Activated CD8-positive, alpha-beta T cell treated with anti-CD3 and anti-CD28 coated beads, Interleukin-2, amount 10 ng/mL, durations not matched to agents 7 days and 5 days (primary cell): ENCODE results near the gene CNGB1. TPM values are rescaled to one million over a fixed set of nuclear protein-coding genes. Genes with fewer than 3 reads are reported as not detected.
"Not testable (repeated sequence)": the region's sequence is repeated elsewhere in the genome, so short reads cannot be mapped to it uniquely, and the experiment has no call there.

Experiments used
- ATAC-seq: fragments of 150-1000 bp; cut with Tn5 transposase; one replicate; pipeline ENCODE4 v1.10.0; 2021; ENCODE audit warnings: moderate library complexity
- CTCF ChIA-PET: fragments of 350-600 bp; sonication (Branson Sonifier 250); formaldehyde crosslinking; loops from one replicate; lab custom pipeline; 2021; ENCODE audit warnings: antibody characterized with exemption; lab: Charles Lee
- POLR2A ChIA-PET: fragments of 350-600 bp; sonication (Branson Sonifier 250); formaldehyde crosslinking; loops from one replicate; lab custom pipeline; 2021; ENCODE audit warnings: antibody characterized with exemption; lab: Charles Lee
- DNase-seq: peaks from one replicate; pipeline ENCODE4 v3.0.0-alpha.2; 2020
- H3K27ac Mint-ChIP-seq: one replicate; pipeline ENCODE4 v1.8.0; 2021; ENCODE audit warnings: mild to moderate bottlenecking, mixed read lengths
- H3K27me3 Mint-ChIP-seq: one replicate; pipeline ENCODE4 v1.8.0; 2021; ENCODE audit warnings: low read depth, mixed read lengths
- H3K36me3 Mint-ChIP-seq: one replicate; pipeline ENCODE4 v1.8.0; 2021; ENCODE audit warnings: low read depth, mixed read lengths
- H3K4me1 Mint-ChIP-seq: one replicate; pipeline ENCODE4 v1.8.0; 2021; ENCODE audit warnings: low read depth, mixed read lengths
- H3K4me3 Mint-ChIP-seq: one replicate; pipeline ENCODE4 v1.8.0; 2021; ENCODE audit warnings: mild to moderate bottlenecking, mixed read lengths
- H3K9me3 Mint-ChIP-seq: one replicate; pipeline ENCODE4 v1.8.0; 2022; ENCODE audit warnings: mixed read lengths; ENCODE audit not compliant: insufficient read depth
- total RNA-seq, 2 experiments: library from RNA; stranded (reverse); gene quantifications; one replicate each; pipeline ENCODE4 v1.2.3, GENCODE V29; 2021

Gene CNGB1
- total RNA-seq, 2 experiments from 2014 or later, result not detected

- Mint-ChIP-seq H3K36me3 (no peaks in the 10 kb centered on the region), H3K27me3 (peaks cover 6% of the 10 kb centered on the region), H3K9me3 (no peaks in the 10 kb centered on the region), H3K27ac (no peak overlapping the region), H3K4me1 (no peaks in the 10 kb centered on the region), H3K4me3 (no peak overlapping the region)
- DNase-seq, result no peak
- no peak for ATAC-seq
- CTCF ChIA-PET, result no interaction called here
- POLR2A ChIA-PET, result no interaction called here
Measured at GRCh38 chr16:57870753-57871454, 100.0 kb downstream of the CNGB1 start.

GRCh38 chr16:57868913-57869520 lies 101.9 kb downstream of the CNGB1 start:
- POLR2A ChIA-PET, result no interaction called here
- H3K27ac Mint-ChIP-seq, result no peak overlapping the region
- CTCF ChIA-PET, result no interaction called here
- H3K9me3 Mint-ChIP-seq, result no peaks in the 10 kb centered on the region
- H3K4me3 Mint-ChIP-seq, result no peak overlapping the region
- H3K27me3 Mint-ChIP-seq, result peaks cover 3% of the 10 kb centered on the region
- H3K36me3 Mint-ChIP-seq, result no peaks in the 10 kb centered on the region
- DNase-seq (no peak), ATAC-seq (no peak)
- no peaks in the 10 kb centered on the region for H3K4me1 Mint-ChIP-seq

- Mint-ChIP-seq H3K9me3 (no peaks in the 10 kb centered on the region), H3K4me3 (no peak overlapping the region), H3K4me1 (peaks cover 2% of the 10 kb centered on the region), H3K36me3 (no peaks in the 10 kb centered on the region), H3K27me3 (peaks cover 13% of the 10 kb centered on the region), H3K27ac (no peak overlapping the region)
- ChIA-PET POLR2A (no interaction called here), CTCF (no interaction called here)
- ATAC-seq (no peak), DNase-seq (no peak)
Measured at GRCh38 chr16:57867000-57867561, 103.8 kb downstream of the CNGB1 start.

GRCh38 chr16:57866529-57866918 lies 104.4 kb downstream of the CNGB1 start:
- ChIA-PET CTCF (no interaction called here), POLR2A (no interaction called here)
- ATAC-seq, result no peak
- no peak overlapping the region for H3K27ac Mint-ChIP-seq
- H3K36me3 Mint-ChIP-seq, result no peaks in the 10 kb centered on the region
- peaks cover 2% of the 10 kb centered on the region for H3K4me1 Mint-ChIP-seq
- H3K27me3 Mint-ChIP-seq, result peaks cover 11% of the 10 kb centered on the region
- no peak for DNase-seq
- no peak overlapping the region for H3K4me3 Mint-ChIP-seq
- H3K9me3 Mint-ChIP-seq, result no peaks in the 10 kb centered on the region

- no peak overlapping the region for H3K4me3 Mint-ChIP-seq
- DNase-seq (no peak), ATAC-seq (no peak)
- ChIA-PET CTCF (no interaction called here), POLR2A (no interaction called here)
- no peaks in the 10 kb centered on the region for H3K9me3 Mint-ChIP-seq
- H3K4me1 Mint-ChIP-seq, result peaks cover 2% of the 10 kb centered on the region
- H3K36me3 Mint-ChIP-seq, result no peaks in the 10 kb centered on the region
- no peak overlapping the region for H3K27ac Mint-ChIP-seq
- peaks cover 11% of the 10 kb centered on the region for H3K27me3 Mint-ChIP-seq
Measured at GRCh38 chr16:57865746-57866528, 105.0 kb downstream of the CNGB1 start.

GRCh38 chr16:57863434-57864160 lies 107.3 kb downstream of the CNGB1 start:
- ATAC-seq (no peak), DNase-seq (no peak)
- Mint-ChIP-seq H3K4me3 (no peak overlapping the region), H3K27me3 (peaks cover 16% of the 10 kb centered on the region), H3K36me3 (no peaks in the 10 kb centered on the region), H3K9me3 (no peaks in the 10 kb centered on the region), H3K27ac (no peak overlapping the region), H3K4me1 (peaks cover 2% of the 10 kb centered on the region)
- CTCF ChIA-PET, result interaction anchor here (0.7 to 1.4 kb wide), 3 partner anchors 37 to 107 kb away, joined by 3 read pairs; no protein-coding TSS in a partner anchor
- POLR2A ChIA-PET, result no interaction called here

- no peaks in the 10 kb centered on the region for H3K9me3 Mint-ChIP-seq
Measured at GRCh38 chr16:57862698-57863433, 108.1 kb downstream of the CNGB1 start.

GRCh38 chr16:57859331-57859730 lies 111.6 kb downstream of the CNGB1 start:
- CTCF ChIA-PET, result no interaction called here
- ATAC-seq, result no peak
- Mint-ChIP-seq H3K9me3 (no peaks in the 10 kb centered on the region), H3K27me3 (peaks cover 30% of the 10 kb centered on the region), H3K27ac (no peak overlapping the region), H3K36me3 (no peaks in the 10 kb centered on the region), H3K4me3 (no peak overlapping the region), H3K4me1 (peaks cover 2% of the 10 kb centered on the region)
- DNase-seq, result no peak
- POLR2A ChIA-PET, result no interaction called here

More at GRCh38 chr16:57862698-57863433, 108.1 kb downstream of the CNGB1 start:
- POLR2A ChIA-PET, result no interaction called here
- DNase-seq (no peak), ATAC-seq (no peak)
- Mint-ChIP-seq H3K4me3 (no peak overlapping the region), H3K27me3 (peaks cover 18% of the 10 kb centered on the region), H3K4me1 (peaks cover 2% of the 10 kb centered on the region), H3K36me3 (no peaks in the 10 kb centered on the region), H3K27ac (no peak overlapping the region)
- CTCF ChIA-PET, result interaction anchor here (0.7 to 1.4 kb wide), 3 partner anchors 37 to 106 kb away, joined by 3 read pairs; no protein-coding TSS in a partner anchor

GRCh38 chr16:57858635-57859034 lies 112.3 kb downstream of the CNGB1 start:
- ATAC-seq, result no peak
- CTCF ChIA-PET, result no interaction called here
- peaks cover 2% of the 10 kb centered on the region for H3K4me1 Mint-ChIP-seq

GRCh38 chr16:57857991-57858390 lies 112.9 kb downstream of the CNGB1 start:
- H3K9me3 Mint-ChIP-seq, CTCF ChIA-PET, H3K36me3 Mint-ChIP-seq, ATAC-seq, H3K4me1 Mint-ChIP-seq, DNase-seq, H3K27ac Mint-ChIP-seq, H3K4me3 Mint-ChIP-seq: not testable (repeated sequence)
- POLR2A ChIA-PET, result interaction anchor here (0.6 kb wide), 1 partner anchor 272 kb away, joined by 3 read pairs; no protein-coding TSS in a partner anchor
- H3K27me3 Mint-ChIP-seq, result peaks cover 23% of the 10 kb centered on the region

More at GRCh38 chr16:57858635-57859034, 112.3 kb downstream of the CNGB1 start:
- Mint-ChIP-seq H3K27me3 (peaks cover 28% of the 10 kb centered on the region), H3K36me3 (no peaks in the 10 kb centered on the region), H3K9me3 (no peaks in the 10 kb centered on the region), H3K4me3 (no peak overlapping the region), H3K27ac (no peak overlapping the region)
- no peak for DNase-seq
- POLR2A ChIA-PET, result interaction anchor here (0.6 kb wide), 1 partner anchor 272 kb away, joined by 3 read pairs; no protein-coding TSS in a partner anchor

GRCh38 chr16:57855188-57855587 lies 115.7 kb downstream of the CNGB1 start:
- no peak overlapping the region for H3K4me3 Mint-ChIP-seq
- H3K4me1 Mint-ChIP-seq, result no peaks in the 10 kb centered on the region
- H3K36me3 Mint-ChIP-seq, result no peaks in the 10 kb centered on the region
- ATAC-seq, result no peak
- peaks cover 18% of the 10 kb centered on the region for H3K27me3 Mint-ChIP-seq
- no peaks in the 10 kb centered on the region for H3K9me3 Mint-ChIP-seq
- POLR2A ChIA-PET, result no interaction called here
- DNase-seq, result no peak
- H3K27ac Mint-ChIP-seq, result no peak overlapping the region
- CTCF ChIA-PET, result no interaction called here
